ENCODE data around the gene TUBB4A. TPM values are rescaled to one million over a fixed set of nuclear protein-coding genes. Genes with fewer than 3 reads are reported as not detected.

TUBB4A gene
- total and polyA plus RNA-seq, 4 donors = 0.68 to 0.90 TPM; not detected in 2

- intact Hi-C loops (cut with DNase I) = no loop called here
- H3K27me3 ChIP-seq (ENCODE audit: control insufficient read depth in 1 of 2, insufficient read depth in 2 of 2, low read length in 1 of 2) = peaks cover 0 to 1% of the 10 kb centered on the region in 2 donors
Measured at GRCh38 chr19:6470173-6470572, 31.9 kb downstream of the TUBB4A start.

GRCh38 chr19:6467384-6467783 lies 34.7 kb downstream of the TUBB4A start:
- intact Hi-C loops (cut with DNase I) = no loop called here
- Histone ChIP-seq H3K4me3 (ENCODE audit: low read length in 2 of 2) (no peak overlapping the region), H3K36me3 (ENCODE audit: control insufficient read depth in 1 of 2, insufficient read depth in 2 of 2, low read length in 1 of 2) (no peaks in the 10 kb centered on the region), H3K27ac (ENCODE audit: low read depth in 1 of 2, low read length in 2 of 2) (no peak overlapping the region), H3K4me1 (ENCODE audit: control insufficient read depth in 1 of 2, insufficient read depth in 2 of 2, low read length in 2 of 2) (no peaks in the 10 kb centered on the region), H3K9me3 (ENCODE audit: control insufficient read depth, low read length) (no peaks in the 10 kb centered on the region), H3K27me3 (ENCODE audit: control insufficient read depth in 1 of 2, insufficient read depth in 2 of 2, low read length in 1 of 2) (no peaks in the 10 kb centered on the region)
- no peak for DNase-seq
- 66 to 67% methylated on average over 8 of the region's 8 CpGs for WGBS, 2 donors
- no peak for ATAC-seq (ENCODE audit: low FRiP score)

More at GRCh38 chr19:6470173-6470572, 31.9 kb downstream of the TUBB4A start:
- H3K27ac ChIP-seq (ENCODE audit: low read depth in 1 of 2, low read length in 2 of 2) = no peak overlapping the region
- 73% methylated on average over 8 of the region's 8 CpGs for WGBS, 2 donors
- no peaks in the 10 kb centered on the region for H3K4me1 ChIP-seq (ENCODE audit: control insufficient read depth in 1 of 2, insufficient read depth in 2 of 2, low read length in 2 of 2)
- no peaks in the 10 kb centered on the region for H3K9me3 ChIP-seq (ENCODE audit: control insufficient read depth, low read length)
- H3K36me3 ChIP-seq (ENCODE audit: control insufficient read depth in 1 of 2, insufficient read depth in 2 of 2, low read length in 1 of 2) = no peaks in the 10 kb centered on the region
- no peak for DNase-seq
- no peak for ATAC-seq (ENCODE audit: low FRiP score)
- H3K4me3 ChIP-seq (ENCODE audit: low read length in 2 of 2) = no peak overlapping the region

DNA sequence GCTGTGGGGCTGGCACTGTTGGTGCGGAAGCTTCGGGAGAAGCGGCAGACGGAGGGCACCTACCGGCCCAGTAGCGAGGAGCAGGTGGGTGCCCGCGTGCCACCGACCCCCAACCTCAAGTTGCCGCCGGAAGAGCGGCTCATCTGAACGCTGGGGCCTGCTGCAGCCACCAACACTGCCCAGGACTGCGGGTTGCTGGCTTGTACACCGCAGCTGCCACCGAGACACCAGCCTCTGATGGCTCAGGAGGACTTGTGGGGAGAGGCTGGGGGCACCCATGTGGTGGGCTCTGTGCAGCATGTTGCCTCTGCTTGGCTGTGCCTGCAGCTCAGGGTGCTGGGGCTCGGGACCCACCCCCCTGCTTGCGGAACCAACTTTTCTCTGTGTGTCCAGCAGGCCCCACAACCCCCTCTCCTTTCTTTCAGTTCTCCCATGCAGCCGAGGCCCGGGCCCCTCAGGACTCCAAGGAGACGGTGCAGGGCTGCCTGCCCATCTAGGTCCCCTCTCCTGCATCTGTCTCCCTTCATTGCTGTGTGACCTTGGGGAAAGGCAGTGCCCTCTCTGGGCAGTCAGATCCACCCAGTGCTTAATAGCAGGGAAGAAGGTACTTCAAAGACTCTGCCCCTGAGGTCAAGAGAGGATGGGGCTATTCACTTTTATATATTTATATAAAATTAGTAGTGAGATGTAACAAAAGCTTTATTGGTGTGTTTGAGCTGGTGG lies 35.4 kb downstream of the TUBB4A start:
- Histone ChIP-seq H3K27ac (ENCODE audit: low read depth in 1 of 2, low read length in 2 of 2) (no peak overlapping the region), H3K27me3 (ENCODE audit: control insufficient read depth in 1 of 2, insufficient read depth in 2 of 2, low read length in 1 of 2) (no peaks in the 10 kb centered on the region), H3K36me3 (ENCODE audit: control insufficient read depth in 1 of 2, insufficient read depth in 2 of 2, low read length in 1 of 2) (no peaks in the 10 kb centered on the region), H3K4me1 (ENCODE audit: control insufficient read depth in 1 of 2, insufficient read depth in 2 of 2, low read length in 2 of 2) (no peaks in the 10 kb centered on the region), H3K9me3 (ENCODE audit: control insufficient read depth, low read length) (no peaks in the 10 kb centered on the region), H3K4me3 (ENCODE audit: low read length in 2 of 2) (no peak overlapping the region)
- ATAC-seq (ENCODE audit: low FRiP score) (no peak), DNase-seq (no peak)
- 85 to 92% methylated on average over 20 to 21 of the region's 21 CpGs for WGBS, 2 donors
- intact Hi-C loops (cut with DNase I) = no loop called here

- H3K27me3 ChIP-seq (ENCODE audit: control insufficient read depth in 1 of 2, insufficient read depth in 2 of 2, low read length in 1 of 2) = no peaks in the 10 kb centered on the region
- no peaks in the 10 kb centered on the region for H3K4me1 ChIP-seq (ENCODE audit: control insufficient read depth in 1 of 2, insufficient read depth in 2 of 2, low read length in 2 of 2)
- H3K27ac ChIP-seq (ENCODE audit: low read depth in 1 of 2, low read length in 2 of 2) = no peak overlapping the region
- no peak overlapping the region for H3K4me3 ChIP-seq (ENCODE audit: low read length in 2 of 2)
- intact Hi-C loops (cut with DNase I) = no loop called here
- H3K9me3 ChIP-seq (ENCODE audit: control insufficient read depth, low read length) = no peaks in the 10 kb centered on the region
- no peak for ATAC-seq (ENCODE audit: low FRiP score)
- DNase-seq = no peak
- 89 to 93% methylated on average over 8 of the region's 8 CpGs for WGBS, 2 donors
- no peaks in the 10 kb centered on the region for H3K36me3 ChIP-seq (ENCODE audit: control insufficient read depth in 1 of 2, insufficient read depth in 2 of 2, low read length in 1 of 2)
Measured at GRCh38 chr19:6465663-6466062, 36.4 kb downstream of the TUBB4A start.

- WGBS, 2 donors = 37 to 39% methylated on average over 9 of the region's 9 CpGs
- no peak for DNase-seq
- Histone ChIP-seq H3K4me3 (ENCODE audit: low read length in 2 of 2) (no peak overlapping the region), H3K36me3 (ENCODE audit: control insufficient read depth in 1 of 2, insufficient read depth in 2 of 2, low read length in 1 of 2) (no peaks in the 10 kb centered on the region), H3K9me3 (ENCODE audit: control insufficient read depth, low read length) (no peaks in the 10 kb centered on the region), H3K27me3 (ENCODE audit: control insufficient read depth in 1 of 2, insufficient read depth in 2 of 2, low read length in 1 of 2) (no peaks in the 10 kb centered on the region), H3K4me1 (ENCODE audit: control insufficient read depth in 1 of 2, insufficient read depth in 2 of 2, low read length in 2 of 2) (no peaks in the 10 kb centered on the region), H3K27ac (ENCODE audit: low read depth in 1 of 2, low read length in 2 of 2) (no peak overlapping the region)
- no peak for ATAC-seq (ENCODE audit: low FRiP score)
- intact Hi-C loops (cut with DNase I) = no loop called here
Measured at GRCh38 chr19:6465006-6465405, 37.1 kb downstream of the TUBB4A start.

DNA sequence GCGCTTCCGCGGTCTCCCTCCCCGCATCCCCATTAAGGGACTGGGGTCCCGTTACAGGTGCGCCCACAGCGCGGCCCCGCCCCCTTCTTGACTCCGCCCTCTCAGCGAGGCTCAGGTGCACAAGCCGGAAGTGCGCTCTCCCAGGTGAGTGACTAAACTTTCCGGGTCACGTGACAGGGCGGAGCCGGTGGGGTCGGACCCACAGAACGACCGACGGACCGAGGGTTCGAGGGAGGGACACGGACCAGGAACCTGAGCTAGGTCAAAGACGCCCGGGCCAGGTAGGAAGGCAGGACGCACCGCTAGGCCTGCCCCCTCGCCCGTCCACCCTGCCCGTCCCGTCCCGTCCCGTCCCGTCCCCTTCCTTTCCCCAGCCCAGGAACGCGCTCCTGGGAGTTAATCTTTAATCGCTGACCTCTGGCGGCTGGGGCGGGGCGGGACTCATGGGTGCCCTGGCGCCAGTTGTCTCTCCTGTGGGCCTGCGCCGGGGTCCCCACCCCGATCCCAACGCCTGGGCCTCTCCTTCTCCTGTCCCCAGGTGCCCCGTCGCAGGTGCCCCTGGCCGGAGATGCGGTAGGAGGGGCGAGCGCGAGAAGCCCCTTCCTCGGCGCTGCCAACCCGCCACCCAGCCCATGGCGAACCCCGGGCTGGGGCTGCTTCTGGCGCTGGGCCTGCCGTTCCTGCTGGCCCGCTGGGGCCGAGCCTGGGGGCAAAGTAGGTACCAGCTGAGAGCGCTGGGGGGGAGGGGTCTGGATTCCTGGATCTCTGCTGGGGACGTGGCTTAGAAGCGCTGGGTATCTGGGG lies 37.8 kb downstream of the TUBB4A start, which contains the start of gene CRB3:
TSS of gene CRB3 (plus strand) at position 202 of the 804 bp plus-strand sequence. CDS start at position 633, 431 bp downstream.
- no peak within 1 kb of the TSS for H3K27ac ChIP-seq (ENCODE audit: low read depth in 1 of 2, low read length in 2 of 2)
- no peak within 1 kb of the TSS for H3K4me3 ChIP-seq (ENCODE audit: low read length in 2 of 2)
- no peaks in the 10 kb centered on the region for H3K4me1 ChIP-seq (ENCODE audit: control insufficient read depth in 1 of 2, insufficient read depth in 2 of 2, low read length in 2 of 2)
- DNase-seq (no peak), ATAC-seq (ENCODE audit: low FRiP score) (no peak)
- H3K9me3 ChIP-seq (ENCODE audit: control insufficient read depth, low read length) = no peaks in the 10 kb centered on the region
- WGBS, 2 donors = 2 to 3% methylated on average over 55 to 65 of the region's 65 CpGs
- no peaks in the 10 kb centered on the region for H3K27me3 ChIP-seq (ENCODE audit: control insufficient read depth in 1 of 2, insufficient read depth in 2 of 2, low read length in 1 of 2)
- no peaks in the 10 kb centered on the region for H3K36me3 ChIP-seq (ENCODE audit: control insufficient read depth in 1 of 2, insufficient read depth in 2 of 2, low read length in 1 of 2)
- intact Hi-C loops (cut with DNase I) = loop anchor here in 1 of 2 donors (5.0 kb wide), 1 partner anchor 273 kb away; the partner anchor contains the start of genes GPR108 and TRIP10

GRCh38 chr19:6460099-6460884 lies 41.8 kb downstream of the TUBB4A start:
- peak; percentile 97 for ATAC-seq (ENCODE audit: low FRiP score)
- H3K9me3 ChIP-seq (ENCODE audit: control insufficient read depth, low read length) = no peaks in the 10 kb centered on the region
- DNase-seq = peak; percentile 98 to 99
- no peaks in the 10 kb centered on the region for H3K4me1 ChIP-seq (ENCODE audit: control insufficient read depth in 1 of 2, insufficient read depth in 2 of 2, low read length in 2 of 2)
- H3K27ac ChIP-seq (ENCODE audit: low read depth in 1 of 2, low read length in 2 of 2) = peak overlapping the region in 1 of 2 donors; percentile 41
- intact Hi-C loops (cut with DNase I) = loop anchor here in 1 of 2 donors (5.0 kb wide), 1 partner anchor 277 kb away; the partner anchor contains the start of genes GPR108 and TRIP10
- peaks cover 0 to 2% of the 10 kb centered on the region in 2 donors for H3K36me3 ChIP-seq (ENCODE audit: control insufficient read depth in 1 of 2, insufficient read depth in 2 of 2, low read length in 1 of 2)
- H3K27me3 ChIP-seq (ENCODE audit: control insufficient read depth in 1 of 2, insufficient read depth in 2 of 2, low read length in 1 of 2) = no peaks in the 10 kb centered on the region
- WGBS, 2 donors = 0 to 1% methylated on average over 57 of the region's 57 CpGs
- peak overlapping the region; percentile 78 to 86 for H3K4me3 ChIP-seq (ENCODE audit: low read length in 2 of 2)

Data from aorta (tissue), 5 donors.